Measurements from ENCODE around the gene NUDT3.

Gene NUDT3

DNA sequence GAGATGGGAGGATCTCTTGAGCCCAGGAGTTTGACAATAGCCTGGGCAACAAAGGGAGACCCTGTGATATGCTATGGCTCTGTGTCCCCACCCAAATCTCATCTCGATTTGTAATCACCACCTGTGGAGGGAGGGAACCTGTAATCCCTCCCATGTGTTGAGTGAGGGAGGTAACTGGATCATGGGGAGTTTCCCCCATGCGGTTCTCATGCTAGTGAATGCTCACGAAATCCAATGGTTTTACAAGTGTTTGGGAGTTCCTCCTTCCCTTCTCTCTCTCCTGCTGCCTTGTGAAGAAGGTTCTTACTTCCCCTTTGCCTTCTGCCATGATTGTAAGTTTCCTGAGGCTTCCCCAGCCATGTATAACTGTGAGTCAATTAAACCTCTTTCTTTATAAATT is 3.4 kb downstream of the NUDT3 start:
- Histone ChIP-seq H3K4me3 (peak overlapping the region in 4 of 10 experiments; percentile 13 to 100 (median 86); a peak in 4 of 20 replicates), H4K20me1 (peaks cover 26 to 72% (median 50%) of the 10 kb centered on the region in 11 experiments; a peak in 21 of 22 replicates), H3K4me2 (peak overlapping the region; percentile 4 to 93 (median 83); a peak in 16 of 22 replicates), H3K27me3 (no peaks in the 10 kb centered on the region), H3K9ac (no peak overlapping the region), H3K27ac (peak overlapping the region in 5 of 11 experiments; percentile 12 to 96 (median 96); a peak in 5 of 22 replicates), H3K36me3 (peaks cover 4 to 41% (median 17%) of the 10 kb centered on the region in 11 experiments; a peak in 14 of 22 replicates), H3K4me1 (peaks cover 61 to 80% (median 72%) of the 10 kb centered on the region in 10 experiments), H3K9me3 (replicated peaks in 1 of 11) (peaks cover 0 to 21% (median 11%) of the 10 kb centered on the region in 11 experiments; a peak in 15 of 22 replicates)
- TF ChIP-seq Cebpa-rat (IDR thresholded peaks at IDR 0.05) = no peak

DNA sequence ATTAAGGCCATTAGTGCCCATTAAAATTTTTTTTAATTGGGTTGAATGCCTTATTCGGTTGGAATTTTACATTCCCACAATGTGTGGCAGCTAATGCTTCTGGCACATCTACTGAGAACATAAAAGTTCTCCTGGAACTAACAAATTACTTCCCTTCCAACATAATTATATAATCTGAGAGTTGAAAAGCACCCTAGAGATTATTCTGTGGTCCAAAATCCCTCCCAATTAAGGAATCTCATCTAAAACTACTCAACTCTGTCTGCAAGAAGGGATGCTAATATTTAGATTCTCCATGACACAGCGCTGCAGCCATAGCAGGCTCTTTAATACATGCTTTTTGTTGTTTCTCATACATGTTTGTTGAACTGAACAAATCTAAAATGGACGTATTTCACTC is 4.0 kb downstream of the NUDT3 start:
- H3K9me3 ChIP-seq (replicated peaks in 1 of 11) = peaks cover 0 to 21% (median 11%) of the 10 kb centered on the region in 11 experiments; a peak in 15 of 22 replicates
- peaks cover 32 to 78% (median 56%) of the 10 kb centered on the region in 11 experiments; a peak in 21 of 22 replicates for H4K20me1 ChIP-seq
- no peak overlapping the region for H3K9ac ChIP-seq
- H3K4me2 ChIP-seq = peak overlapping the region in 6 of 11 experiments; percentile 66 to 93 (median 83); a peak in 11 of 22 replicates
- no peak for TF ChIP-seq Cebpa-rat (IDR thresholded peaks at IDR 0.05)
- peaks cover 7 to 41% (median 17%) of the 10 kb centered on the region in 11 experiments; a peak in 14 of 22 replicates for H3K36me3 ChIP-seq
- H3K27me3 ChIP-seq = no peaks in the 10 kb centered on the region
- peak overlapping the region in 1 of 10 experiments; percentile 87; a peak in 1 of 20 replicates for H3K4me3 ChIP-seq
- H3K27ac ChIP-seq = peak overlapping the region in 1 of 11 experiments; percentile 96; a peak in 1 of 22 replicates
- peaks cover 61 to 80% (median 72%) of the 10 kb centered on the region in 10 experiments for H3K4me1 ChIP-seq

DNA sequence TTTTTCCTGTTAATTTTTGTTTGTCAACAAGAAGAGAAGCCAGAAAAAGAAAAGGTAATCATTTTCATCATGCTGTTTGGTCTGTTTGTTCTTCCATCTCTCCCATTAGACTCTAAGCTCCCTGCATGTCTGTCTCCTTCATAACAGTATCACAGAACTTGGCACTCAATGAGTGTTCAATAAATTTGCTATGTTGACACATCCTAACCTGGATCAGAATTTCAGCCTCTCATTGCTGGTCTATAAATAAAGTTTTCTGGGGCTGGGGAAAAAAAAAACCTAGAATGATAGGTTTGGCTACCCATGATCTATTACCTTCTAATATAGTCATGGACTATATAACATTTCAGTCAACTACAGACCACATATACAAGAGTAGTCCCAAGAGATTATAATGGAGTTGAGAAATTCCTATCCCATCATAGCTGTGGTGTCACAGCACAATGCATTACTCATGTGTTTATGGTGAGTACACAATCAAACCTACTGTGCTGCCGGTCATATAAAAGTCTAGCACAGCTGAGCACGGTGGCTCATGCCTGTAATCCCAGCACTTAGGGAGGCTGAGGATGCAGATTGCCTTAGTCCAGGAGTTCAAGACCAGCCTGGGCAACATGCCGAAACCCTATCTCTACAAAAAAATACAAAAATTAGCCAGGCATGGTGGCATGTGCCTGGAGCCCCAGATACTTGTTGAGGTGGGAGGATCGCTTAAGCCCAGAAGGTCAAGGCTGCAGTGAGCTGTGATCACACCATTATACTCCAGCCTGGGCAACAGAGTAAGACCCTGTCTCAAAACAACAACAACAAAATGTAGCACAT is 5.9 kb downstream of the NUDT3 start:
- peak overlapping the region; percentile 45 to 93 (median 72); a peak in 21 of 22 replicates for H3K4me2 ChIP-seq
- H3K36me3 ChIP-seq = peaks cover 16 to 54% (median 29%) of the 10 kb centered on the region in 11 experiments
- H3K4me1 ChIP-seq = peaks cover 68 to 91% (median 83%) of the 10 kb centered on the region in 10 experiments
- no peaks in the 10 kb centered on the region for H3K27me3 ChIP-seq
- H3K4me3 ChIP-seq = no peak overlapping the region; a peak in 1 of 20 replicates
- H3K9ac ChIP-seq = peak overlapping the region in 6 of 11 experiments; percentile 3 to 49 (median 18); a peak in 4 of 22 replicates
- H4K20me1 ChIP-seq = peaks cover 43 to 97% (median 75%) of the 10 kb centered on the region in 11 experiments
- no peak; a peak in 1 of 22 replicates for TF ChIP-seq Cebpa-rat (IDR thresholded peaks at IDR 0.05)
- H3K9me3 ChIP-seq (replicated peaks in 1 of 11) = peaks cover 0 to 21% (median 11%) of the 10 kb centered on the region in 11 experiments; a peak in 16 of 22 replicates
- H3K27ac ChIP-seq = peak overlapping the region in 10 of 11 experiments; percentile 5 to 75 (median 60); a peak in 18 of 22 replicates

DNA sequence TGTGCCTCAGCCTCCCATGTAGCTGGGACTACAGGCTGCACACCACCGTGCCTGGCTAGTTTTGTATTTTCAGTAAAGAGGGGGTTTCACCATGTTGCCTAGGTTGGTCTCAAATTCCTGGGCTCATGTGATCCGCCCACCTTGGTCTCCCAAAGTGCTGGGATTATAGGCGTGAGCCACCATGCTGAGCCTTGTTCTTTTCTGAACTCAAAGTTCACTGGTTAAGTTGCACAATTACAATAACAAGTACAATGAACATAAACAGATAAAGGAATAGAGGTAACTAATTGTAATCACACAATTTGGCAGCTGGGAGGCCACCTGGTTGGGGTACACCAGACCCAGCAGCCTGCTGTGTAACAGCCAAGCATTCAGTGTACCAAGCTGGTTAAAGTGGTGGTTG is 6.7 kb downstream of the NUDT3 start:
- H3K4me1 ChIP-seq = peaks cover 72 to 98% (median 88%) of the 10 kb centered on the region in 10 experiments

DNA sequence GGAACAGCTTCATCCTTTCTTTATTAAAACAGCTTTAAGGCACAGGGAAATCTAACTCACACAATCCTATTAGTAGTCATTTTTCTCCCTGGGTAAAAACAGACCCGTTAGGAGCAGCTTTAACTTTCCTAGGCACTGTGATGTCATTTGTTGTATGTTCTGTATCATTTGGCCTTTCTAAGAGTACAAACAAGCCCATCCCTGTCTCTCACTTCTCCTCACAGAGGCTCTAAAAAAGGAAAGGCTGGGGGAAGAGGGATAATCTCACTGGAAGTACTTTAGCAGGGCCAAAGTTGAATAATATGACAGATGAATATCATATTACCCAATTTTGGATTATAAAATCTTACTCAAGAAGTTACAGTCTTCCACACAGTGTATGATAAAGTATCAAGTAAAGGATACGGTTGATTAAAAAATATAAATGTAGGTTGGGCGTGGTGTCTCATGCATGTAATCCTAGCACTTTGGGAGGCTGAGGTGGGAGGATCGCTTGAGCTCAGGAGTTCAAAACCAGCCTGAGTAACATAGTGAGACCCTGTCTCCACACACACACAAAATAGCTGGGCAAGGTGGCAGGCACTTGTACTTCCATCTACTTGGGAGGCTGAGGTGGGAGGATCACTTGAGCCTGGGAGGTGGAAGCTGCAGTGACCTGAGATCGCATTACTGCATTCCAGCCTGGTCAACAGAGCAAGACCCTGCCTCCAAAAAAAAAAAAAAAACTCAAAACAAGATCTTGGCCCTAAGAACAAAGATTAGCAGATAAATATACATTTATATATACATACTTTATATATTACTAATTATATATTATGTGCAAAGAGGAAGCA is 7.9 kb downstream of the NUDT3 start:
- peaks cover 0 to 18% (median 9%) of the 10 kb centered on the region in 11 experiments; a peak in 17 of 22 replicates for H3K9me3 ChIP-seq (replicated peaks in 1 of 11)
- no peak overlapping the region for H3K4me3 ChIP-seq
- H3K36me3 ChIP-seq = peaks cover 19 to 70% (median 46%) of the 10 kb centered on the region in 11 experiments
- no peaks in the 10 kb centered on the region for H3K27me3 ChIP-seq
- TF ChIP-seq Cebpa-rat (IDR thresholded peaks at IDR 0.05) = no peak
- peak overlapping the region; percentile 41 to 67 (median 60); a peak in 21 of 22 replicates for H3K27ac ChIP-seq
- H4K20me1 ChIP-seq = peaks cover 60 to 100% (median 95%) of the 10 kb centered on the region in 11 experiments
- H3K4me1 ChIP-seq = peaks cover 61 to 92% (median 79%) of the 10 kb centered on the region in 10 experiments
- peak overlapping the region; percentile 49 to 93 (median 68) for H3K4me2 ChIP-seq
- H3K9ac ChIP-seq = peak overlapping the region; percentile 28 to 51 (median 40); a peak in 16 of 22 replicates

More for the DNA sequence above, 6.7 kb downstream of the NUDT3 start:
- peak overlapping the region in 1 of 11 experiments; percentile 4; a peak in 1 of 22 replicates for H3K9ac ChIP-seq
- peak overlapping the region in 9 of 11 experiments; percentile 5 to 75 (median 61); a peak in 16 of 22 replicates for H3K27ac ChIP-seq
- H3K36me3 ChIP-seq = peaks cover 16 to 61% (median 36%) of the 10 kb centered on the region in 11 experiments
- peak overlapping the region; percentile 45 to 93 (median 72); a peak in 19 of 22 replicates for H3K4me2 ChIP-seq
- H3K27me3 ChIP-seq = no peaks in the 10 kb centered on the region
- peaks cover 0 to 21% (median 11%) of the 10 kb centered on the region in 11 experiments; a peak in 16 of 22 replicates for H3K9me3 ChIP-seq (replicated peaks in 1 of 11)
- H4K20me1 ChIP-seq = peaks cover 48 to 100% (median 82%) of the 10 kb centered on the region in 11 experiments
- no peak overlapping the region for H3K4me3 ChIP-seq
- 0 out of 22 replicates have a peak, but pooled peaks of 1 of the 11 experiments have one; percentile 8 for TF ChIP-seq Cebpa-rat (IDR thresholded peaks at IDR 0.05)

DNA sequence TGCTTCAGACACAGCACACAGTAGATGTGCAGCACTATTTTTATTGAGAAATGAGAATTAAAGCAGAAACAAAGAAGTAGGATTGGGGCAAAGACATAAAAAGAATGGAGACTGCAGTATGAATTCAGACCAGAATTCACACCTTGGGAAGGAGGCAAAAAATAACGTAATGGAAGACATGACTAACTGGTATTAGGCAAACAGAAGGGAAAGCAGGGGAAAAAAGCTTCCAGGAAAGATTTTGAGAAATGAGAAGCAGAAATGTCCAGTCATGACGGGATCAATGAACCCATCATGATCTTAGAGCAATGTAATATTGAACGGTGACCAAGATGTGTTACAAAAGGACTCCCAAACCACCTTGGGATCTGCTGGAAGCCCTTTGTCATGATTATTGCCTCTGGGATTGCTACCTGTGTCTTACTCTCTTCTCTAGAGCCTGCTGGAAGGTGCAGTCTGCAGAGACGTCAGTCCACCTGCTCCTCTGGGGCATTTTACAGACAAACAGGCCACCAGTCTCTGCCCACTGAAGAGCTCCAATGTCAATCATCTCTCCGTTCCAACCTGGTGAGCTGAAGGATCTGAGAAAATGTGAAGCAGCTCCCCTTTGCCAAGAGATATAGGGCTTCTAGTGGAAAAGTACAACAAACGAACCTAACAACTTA is 8.7 kb downstream of the NUDT3 start:
- peaks cover 20 to 70% (median 46%) of the 10 kb centered on the region in 11 experiments for H3K36me3 ChIP-seq
- peak overlapping the region; percentile 28 to 51 (median 40); a peak in 17 of 22 replicates for H3K9ac ChIP-seq
- no peak overlapping the region for H3K4me3 ChIP-seq
- peaks cover 67 to 100% (median 96%) of the 10 kb centered on the region in 11 experiments for H4K20me1 ChIP-seq
- H3K4me2 ChIP-seq = peak overlapping the region; percentile 49 to 93 (median 68)
- TF ChIP-seq Cebpa-rat (IDR thresholded peaks at IDR 0.05) = no peak
- H3K9me3 ChIP-seq (replicated peaks in 1 of 11) = peaks cover 0 to 10% (median 3%) of the 10 kb centered on the region in 11 experiments; a peak in 15 of 22 replicates
- H3K4me1 ChIP-seq = peaks cover 53 to 91% (median 73%) of the 10 kb centered on the region in 10 experiments
- H3K27ac ChIP-seq = peak overlapping the region; percentile 41 to 67 (median 60)
- no peaks in the 10 kb centered on the region for H3K27me3 ChIP-seq

DNA sequence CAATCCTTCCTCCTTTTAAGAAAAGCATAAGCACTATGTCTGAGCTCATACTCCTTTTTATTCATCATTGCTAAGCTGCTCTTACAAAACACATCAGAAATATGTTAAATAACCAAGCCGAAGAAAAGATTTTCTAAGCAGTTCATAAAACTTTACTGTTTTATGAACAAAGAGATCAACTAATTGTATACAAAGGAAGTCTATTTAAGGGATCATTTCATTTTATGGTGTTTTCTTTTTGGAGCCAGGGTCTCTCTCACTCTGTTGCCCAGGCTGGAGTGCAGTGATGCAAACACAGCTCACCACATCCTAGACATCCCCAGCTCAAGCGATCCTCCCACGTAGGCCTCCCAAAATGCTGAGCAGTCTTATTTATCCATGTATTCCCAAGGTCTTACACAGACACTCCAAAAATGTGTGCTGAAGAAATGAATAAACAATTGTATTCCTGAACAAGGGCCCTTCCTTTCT is 9.3 kb downstream of the NUDT3 start:
- Histone ChIP-seq H3K4me2 (peak overlapping the region; percentile 49 to 93 (median 68)), H3K36me3 (peaks cover 16 to 70% (median 47%) of the 10 kb centered on the region in 11 experiments; a peak in 21 of 22 replicates), H3K4me3 (no peak overlapping the region), H3K27ac (peak overlapping the region; percentile 41 to 67 (median 60); a peak in 21 of 22 replicates), H3K9ac (peak overlapping the region in 9 of 11 experiments; percentile 28 to 51 (median 40); a peak in 13 of 22 replicates), H3K4me1 (peaks cover 53 to 96% (median 73%) of the 10 kb centered on the region in 10 experiments), H3K27me3 (no peaks in the 10 kb centered on the region), H3K9me3 (replicated peaks in 1 of 11) (peaks cover 0 to 4% (median 0%) of the 10 kb centered on the region in 11 experiments; a peak in 6 of 22 replicates), H4K20me1 (peaks cover 72 to 100% (median 98%) of the 10 kb centered on the region in 11 experiments)
- TF ChIP-seq Cebpa-rat (IDR thresholded peaks at IDR 0.05) = no peak
